Retina (tissue), 1 donor: ENCODE measurements around the gene AACS.
"Not testable (repeated sequence)": the region's sequence is repeated elsewhere in the genome, so short reads cannot be mapped to it uniquely, and the experiment has no call there.

Experiments used
- DNase-seq: peaks from one replicate; pipeline ENCODE4 v3.0.0-alpha.2; 2016

Gene AACS

GRCh38 chr12:125128439-125129178 lies 63.4 kb downstream of the AACS start:
- no peak for DNase-seq

GRCh38 chr12:125129179-125129571 lies 63.9 kb downstream of the AACS start:
- DNase-seq, result no peak

GRCh38 chr12:125129591-125130255 lies 64.5 kb downstream of the AACS start:
- DNase-seq, result no peak

GRCh38 chr12:125131958-125132357 lies 66.7 kb downstream of the AACS start:
- DNase-seq, result no peak

GRCh38 chr12:125132698-125133400 lies 67.6 kb downstream of the AACS start:
- DNase-seq, result no peak

- no peak for DNase-seq
Measured at GRCh38 chr12:125133616-125134015, 68.4 kb downstream of the AACS start.

GRCh38 chr12:125134576-125134975 lies 69.3 kb downstream of the AACS start:
- no peak for DNase-seq

GRCh38 chr12:125135906-125136305 lies 70.7 kb downstream of the AACS start:
- no peak for DNase-seq

- no peak for DNase-seq
Measured at GRCh38 chr12:125136702-125137101, 71.5 kb downstream of the AACS start.

- DNase-seq, result no peak
Measured at GRCh38 chr12:125137766-125138344, 72.6 kb downstream of the AACS start.

- peak; percentile 58 for DNase-seq
Measured at GRCh38 chr12:125140279-125141209, 75.3 kb downstream of the AACS start.

- DNase-seq, result not testable (repeated sequence)
Measured at GRCh38 chr12:125141210-125141573, 76.0 kb downstream of the AACS start.

GRCh38 chr12:125142601-125143000 lies 77.4 kb downstream of the AACS start:
- DNase-seq, result no peak

- DNase-seq, result no peak
Measured at GRCh38 chr12:125143491-125143890, 78.3 kb downstream of the AACS start.

- DNase-seq, result peak; percentile 76
Measured at GRCh38 chr12:125145196-125145595, 80.0 kb downstream of the AACS start.

GRCh38 chr12:125148316-125148715 lies 83.1 kb downstream of the AACS start:
- no peak for DNase-seq

- DNase-seq, result no peak
Measured at GRCh38 chr12:125149160-125150108, 84.2 kb downstream of the AACS start.

- no peak for DNase-seq
Measured at GRCh38 chr12:125151284-125151683, 86.0 kb downstream of the AACS start.

GRCh38 chr12:125152463-125152862 lies 87.2 kb downstream of the AACS start:
- DNase-seq, result no peak

GRCh38 chr12:125155366-125155765 lies 90.1 kb downstream of the AACS start:
- DNase-seq, result no peak

- DNase-seq, result no peak
Measured at GRCh38 chr12:125157177-125157576, 91.9 kb downstream of the AACS start.
